Activated T-cell treated with anti-CD3 and anti-CD28 coated beads, Interleukin-2, amount 50 U/mL, for 48 hours (primary cell): ENCODE data around the gene MAJIN.

Experiments used
- DNase-seq, 2 experiments: peaks; one replicate each; pipeline ENCODE4 v3.0.0-alpha.2; 2020

Gene MAJIN

GRCh38 chr11:64891215-64891848, 80.6 kb downstream of the MAJIN start:
- DNase-seq: no peak

GRCh38 chr11:64890522-64890939, 81.4 kb downstream of the MAJIN start:
- no peak for DNase-seq

GRCh38 chr11:64888729-64889511, 83.0 kb downstream of the MAJIN start:
- no peak for DNase-seq

GRCh38 chr11:64888406-64888728, 83.5 kb downstream of the MAJIN start:
- DNase-seq: no peak
